Measurements from ENCODE around the gene TRIM72. TPM values are rescaled to one million over a fixed set of nuclear protein-coding genes. Genes with fewer than 3 reads are reported as not detected.
"Not testable (repeated sequence)": the region's sequence is repeated elsewhere in the genome, so short reads cannot be mapped to it uniquely, and the experiment has no call there.

Gene TRIM72
- total RNA-seq, 4 donors from 2014 or later: 0.15 to 0.17 TPM; not detected in 2

DNA sequence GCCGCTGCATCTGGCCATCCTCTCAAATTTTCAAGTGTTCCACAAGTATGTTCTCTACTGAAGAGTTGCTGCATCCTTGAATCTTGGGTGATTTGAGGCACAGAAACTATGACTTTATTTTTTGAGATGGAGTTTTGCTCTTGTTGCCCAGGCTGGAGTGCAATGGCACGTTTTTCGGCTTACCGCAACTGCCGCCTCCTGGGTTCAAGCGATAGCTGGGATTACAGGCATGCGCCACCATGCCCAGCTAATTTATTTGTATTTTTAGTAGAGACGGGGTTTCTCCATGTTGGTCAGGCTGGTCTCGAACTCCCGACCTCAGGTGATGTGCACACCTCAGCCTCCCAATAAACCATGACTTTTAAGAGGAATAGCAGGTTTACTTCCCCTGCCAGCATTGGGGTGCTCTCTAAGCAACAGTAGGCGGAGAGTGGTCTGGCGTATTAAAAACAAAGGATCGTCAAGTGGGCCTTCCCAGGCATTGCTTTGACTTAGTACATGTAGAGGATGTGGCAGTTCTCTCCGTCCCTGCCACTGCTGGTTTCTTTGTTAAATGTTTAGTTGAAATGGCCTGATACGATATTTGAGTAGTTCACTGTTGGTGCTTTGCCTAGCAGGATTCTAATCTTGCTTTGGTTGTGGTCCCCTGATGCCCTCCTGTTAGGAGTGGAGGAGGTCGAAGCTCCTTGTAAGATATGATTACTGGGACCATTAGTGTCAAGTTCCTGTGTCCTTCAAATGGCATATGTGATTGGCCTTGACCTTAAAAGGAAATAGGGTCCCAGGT is 20.9 kb upstream of the TRIM72 start:
- H3K27ac ChIP-seq: no peak overlapping the region
- no peak for DNase-seq (ENCODE audit: low spot score in 2 of 2)
- H3K4me3 ChIP-seq: no peak overlapping the region
- WGBS: 92% methylated on average over 16 of the region's 16 CpGs
- H3K36me3 ChIP-seq: peaks cover 89% of the 10 kb centered on the region
- H3K9me3 ChIP-seq: no peaks in the 10 kb centered on the region
- no peaks in the 10 kb centered on the region for H3K27me3 ChIP-seq
- H3K4me1 ChIP-seq: peaks cover 5% of the 10 kb centered on the region
- TF ChIP-seq EP300 (IDR thresholded peaks at IDR 0.05) (no peak), POLR2A (IDR thresholded peaks at IDR 0.05) (no peak), POLR2AphosphoS5 (IDR thresholded peaks at IDR 0.05) (no peak)
- TF ChIP-seq, protein P1, sequence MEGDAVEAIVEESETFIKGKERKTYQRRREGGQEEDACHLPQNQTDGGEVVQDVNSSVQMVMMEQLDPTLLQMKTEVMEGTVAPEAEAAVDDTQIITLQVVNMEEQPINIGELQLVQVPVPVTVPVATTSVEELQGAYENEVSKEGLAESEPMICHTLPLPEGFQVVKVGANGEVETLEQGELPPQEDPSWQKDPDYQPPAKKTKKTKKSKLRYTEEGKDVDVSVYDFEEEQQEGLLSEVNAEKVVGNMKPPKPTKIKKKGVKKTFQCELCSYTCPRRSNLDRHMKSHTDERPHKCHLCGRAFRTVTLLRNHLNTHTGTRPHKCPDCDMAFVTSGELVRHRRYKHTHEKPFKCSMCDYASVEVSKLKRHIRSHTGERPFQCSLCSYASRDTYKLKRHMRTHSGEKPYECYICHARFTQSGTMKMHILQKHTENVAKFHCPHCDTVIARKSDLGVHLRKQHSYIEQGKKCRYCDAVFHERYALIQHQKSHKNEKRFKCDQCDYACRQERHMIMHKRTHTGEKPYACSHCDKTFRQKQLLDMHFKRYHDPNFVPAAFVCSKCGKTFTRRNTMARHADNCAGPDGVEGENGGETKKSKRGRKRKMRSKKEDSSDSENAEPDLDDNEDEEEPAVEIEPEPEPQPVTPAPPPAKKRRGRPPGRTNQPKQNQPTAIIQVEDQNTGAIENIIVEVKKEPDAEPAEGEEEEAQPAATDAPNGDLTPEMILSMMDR (IDR thresholded peaks at IDR 0.05): no peak

DNA sequence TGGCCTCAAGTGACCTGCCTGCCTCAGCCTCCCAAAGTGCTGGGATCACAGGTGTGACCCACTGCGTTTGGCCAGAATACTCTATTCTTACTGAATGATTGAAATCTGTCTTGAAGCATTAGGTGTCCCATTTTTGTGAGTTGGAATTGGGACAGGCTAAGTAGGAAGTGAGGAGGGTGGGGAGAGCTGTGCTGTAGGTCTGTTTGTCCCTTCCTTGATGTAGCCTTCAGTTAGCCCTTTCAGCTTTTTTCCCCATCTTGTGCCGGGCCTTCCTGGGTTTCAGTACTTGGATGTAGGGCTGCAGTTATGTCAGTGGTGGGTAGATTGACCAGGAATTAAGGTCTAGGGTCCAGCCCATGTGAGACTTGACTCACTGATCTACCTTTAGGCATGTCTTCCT is 20.0 kb upstream of the TRIM72 start:
- H3K36me3 ChIP-seq: peaks cover 81% of the 10 kb centered on the region
- no peak for DNase-seq (ENCODE audit: low spot score in 2 of 2)
- no peaks in the 10 kb centered on the region for H3K9me3 ChIP-seq
- no peak overlapping the region for H3K27ac ChIP-seq
- no peak overlapping the region for H3K4me3 ChIP-seq
- H3K4me1 ChIP-seq: peaks cover 11% of the 10 kb centered on the region
- TF ChIP-seq POLR2AphosphoS5 (IDR thresholded peaks at IDR 0.05) (no peak), POLR2A (IDR thresholded peaks at IDR 0.05) (no peak), EP300 (IDR thresholded peaks at IDR 0.05) (no peak)
- TF ChIP-seq, protein P1 (IDR thresholded peaks at IDR 0.05): no peak
- H3K27me3 ChIP-seq: no peaks in the 10 kb centered on the region
- 91% methylated on average over 2 of the region's 2 CpGs for WGBS

- DNase-seq (ENCODE audit: low spot score in 2 of 2): no peak
- H3K36me3 ChIP-seq: peaks cover 71% of the 10 kb centered on the region
- no peaks in the 10 kb centered on the region for H3K27me3 ChIP-seq
- no peaks in the 10 kb centered on the region for H3K9me3 ChIP-seq
- peaks cover 19% of the 10 kb centered on the region for H3K4me1 ChIP-seq
- TF ChIP-seq POLR2A (IDR thresholded peaks at IDR 0.05): no peak
- H3K4me3 ChIP-seq: no peak overlapping the region
- no peak overlapping the region for H3K27ac ChIP-seq
- WGBS: 81% methylated on average over 7 of the region's 7 CpGs
Measured at GRCh38 chr16:31194898-31195297, 19.0 kb upstream of the TRIM72 start.

GRCh38 chr16:31195861-31196260 is 18.1 kb upstream of the TRIM72 start:
- not testable (repeated sequence) for H3K4me3 ChIP-seq; H3K27ac ChIP-seq; H3K27me3 ChIP-seq; H3K9me3 ChIP-seq; DNase-seq (ENCODE audit: low spot score in 2 of 2)
- Histone ChIP-seq H3K36me3 (peaks cover 61% of the 10 kb centered on the region), H3K4me1 (peaks cover 29% of the 10 kb centered on the region)
- 95% methylated on average over 11 of the region's 11 CpGs for WGBS

DNA sequence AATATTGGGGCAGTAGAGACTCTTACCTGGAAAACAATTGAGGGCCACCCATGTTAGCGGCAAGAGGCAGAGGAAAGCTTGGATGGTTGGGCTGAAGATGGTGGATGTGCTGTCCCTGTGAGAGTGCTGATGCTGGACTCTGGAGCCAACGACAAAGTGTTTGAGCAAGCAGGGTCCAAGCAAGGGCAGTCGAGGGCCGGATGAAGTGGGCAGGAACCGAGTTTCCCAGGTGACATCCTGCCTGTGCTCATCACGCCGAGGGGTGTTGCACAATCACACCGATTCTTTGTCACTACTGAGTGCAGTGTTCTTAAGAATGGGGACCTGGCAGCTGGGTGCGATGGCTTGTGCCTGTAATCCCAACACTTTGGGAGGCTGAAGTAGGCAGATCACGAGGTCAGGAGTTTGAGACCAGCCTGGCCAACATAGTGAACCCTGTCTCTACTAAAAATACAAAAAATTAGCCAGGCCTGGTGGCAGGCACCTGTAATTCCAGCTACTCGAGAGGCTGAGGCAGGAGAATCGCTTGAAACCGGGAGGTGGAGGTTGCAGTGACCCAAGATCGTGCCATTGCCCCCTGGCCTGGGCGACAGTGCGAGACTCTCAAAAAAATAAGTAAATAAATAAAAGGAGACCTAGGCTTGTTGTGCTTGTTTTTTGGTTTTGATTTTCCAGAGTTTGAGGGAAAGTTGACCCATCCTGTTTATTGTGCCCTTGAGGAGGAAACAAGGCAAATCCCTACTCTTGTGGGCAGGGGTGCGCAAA is 17.4 kb upstream of the TRIM72 start:
- no peaks in the 10 kb centered on the region for H3K27me3 ChIP-seq
- peaks cover 35% of the 10 kb centered on the region for H3K4me1 ChIP-seq
- H3K4me3 ChIP-seq: no peak overlapping the region
- H3K27ac ChIP-seq: no peak overlapping the region
- no peak for TF ChIP-seq POLR2AphosphoS5 (IDR thresholded peaks at IDR 0.05)
- no peak for TF ChIP-seq POLR2A (IDR thresholded peaks at IDR 0.05)
- TF ChIP-seq, protein P1 (IDR thresholded peaks at IDR 0.05): no peak
- TF ChIP-seq EP300 (IDR thresholded peaks at IDR 0.05): no peak
- no peaks in the 10 kb centered on the region for H3K9me3 ChIP-seq
- 79% methylated on average over 17 of the region's 17 CpGs for WGBS
- no peak for DNase-seq (ENCODE audit: low spot score in 2 of 2)
- peaks cover 54% of the 10 kb centered on the region for H3K36me3 ChIP-seq

DNA sequence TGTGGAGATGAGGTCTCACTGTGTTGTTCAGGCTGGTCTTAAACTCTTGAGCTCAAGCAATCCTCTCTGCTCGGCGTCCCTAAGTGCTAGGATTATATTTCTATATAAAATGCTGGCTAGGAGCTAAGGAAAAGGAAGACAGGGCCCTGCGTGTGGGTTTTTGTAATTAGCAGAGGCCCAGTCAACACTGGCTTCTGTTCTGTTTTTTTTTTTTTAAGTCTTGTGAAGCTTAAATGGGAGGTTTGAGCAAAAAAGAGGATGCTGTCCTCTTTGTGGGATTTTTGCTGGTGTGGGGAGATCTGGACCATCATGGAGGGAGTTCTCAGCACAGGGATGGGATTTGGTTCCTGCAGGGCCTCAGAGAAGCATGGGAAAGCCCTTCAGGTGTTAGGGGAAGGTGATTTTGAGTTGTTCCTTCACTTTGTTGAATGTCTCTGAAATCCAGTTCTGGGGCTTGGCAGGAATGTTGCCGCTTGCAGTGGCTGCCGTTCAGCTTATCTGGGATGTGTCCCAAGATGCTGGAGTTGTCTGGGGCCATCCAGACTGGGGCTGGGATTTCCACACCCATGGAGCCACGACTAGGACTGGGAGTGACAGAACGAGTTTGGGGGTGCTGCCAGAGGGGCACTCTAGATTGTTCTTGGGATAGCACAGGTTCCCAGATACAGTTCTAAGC is 15.6 kb upstream of the TRIM72 start:
- WGBS: 49% methylated on average over 5 of the region's 7 CpGs

More for the DNA sequence above, 15.6 kb upstream of the TRIM72 start:
- no peak overlapping the region for H3K4me3 ChIP-seq
- H3K27me3 ChIP-seq: no peaks in the 10 kb centered on the region
- DNase-seq (ENCODE audit: low spot score in 2 of 2): no peak
- H3K27ac ChIP-seq: no peak overlapping the region
- H3K4me1 ChIP-seq: peaks cover 48% of the 10 kb centered on the region
- TF ChIP-seq, protein P1 (IDR thresholded peaks at IDR 0.05): no peak
- no peak for TF ChIP-seq POLR2A (IDR thresholded peaks at IDR 0.05)
- TF ChIP-seq EP300 (IDR thresholded peaks at IDR 0.05): no peak
- TF ChIP-seq POLR2AphosphoS5 (IDR thresholded peaks at IDR 0.05): no peak
- H3K9me3 ChIP-seq: no peaks in the 10 kb centered on the region
- H3K36me3 ChIP-seq: peaks cover 36% of the 10 kb centered on the region
